ENCODE data around the gene NPAS3.

The NPAS3 gene

DNA sequence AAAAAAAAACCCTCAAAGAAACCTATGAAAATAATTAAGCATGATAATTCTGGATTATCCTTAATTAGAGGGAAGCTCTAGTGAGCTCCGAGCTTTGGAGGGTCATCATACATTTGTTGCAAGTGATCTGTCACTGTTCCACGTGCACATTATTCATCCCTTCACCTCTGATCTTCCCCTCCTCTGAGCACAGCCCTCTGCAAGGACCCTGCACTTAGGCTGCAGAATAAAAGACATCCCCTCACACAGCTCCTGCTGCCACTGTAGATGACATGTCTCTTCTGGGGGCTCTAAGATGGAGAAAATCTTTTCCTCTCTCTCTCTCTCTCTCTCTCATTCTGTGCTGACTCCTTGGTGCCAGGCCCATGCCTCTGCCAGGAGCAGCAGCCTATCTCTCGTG is 711.8 kb downstream of the NPAS3 start:
- H3K27ac ChIP-seq (ENCODE audit: low read length) = no peak overlapping the region
- no peak overlapping the region for H3K9ac ChIP-seq (ENCODE audit: low read length)
- TF ChIP-seq EZH2phosphoT487 (IDR thresholded peaks at IDR 0.05; ENCODE audit: low read depth) = no peak
- TF ChIP-seq, protein P1, sequence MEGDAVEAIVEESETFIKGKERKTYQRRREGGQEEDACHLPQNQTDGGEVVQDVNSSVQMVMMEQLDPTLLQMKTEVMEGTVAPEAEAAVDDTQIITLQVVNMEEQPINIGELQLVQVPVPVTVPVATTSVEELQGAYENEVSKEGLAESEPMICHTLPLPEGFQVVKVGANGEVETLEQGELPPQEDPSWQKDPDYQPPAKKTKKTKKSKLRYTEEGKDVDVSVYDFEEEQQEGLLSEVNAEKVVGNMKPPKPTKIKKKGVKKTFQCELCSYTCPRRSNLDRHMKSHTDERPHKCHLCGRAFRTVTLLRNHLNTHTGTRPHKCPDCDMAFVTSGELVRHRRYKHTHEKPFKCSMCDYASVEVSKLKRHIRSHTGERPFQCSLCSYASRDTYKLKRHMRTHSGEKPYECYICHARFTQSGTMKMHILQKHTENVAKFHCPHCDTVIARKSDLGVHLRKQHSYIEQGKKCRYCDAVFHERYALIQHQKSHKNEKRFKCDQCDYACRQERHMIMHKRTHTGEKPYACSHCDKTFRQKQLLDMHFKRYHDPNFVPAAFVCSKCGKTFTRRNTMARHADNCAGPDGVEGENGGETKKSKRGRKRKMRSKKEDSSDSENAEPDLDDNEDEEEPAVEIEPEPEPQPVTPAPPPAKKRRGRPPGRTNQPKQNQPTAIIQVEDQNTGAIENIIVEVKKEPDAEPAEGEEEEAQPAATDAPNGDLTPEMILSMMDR (IDR thresholded peaks at IDR 0.05; ENCODE audit: low read depth, low read length) = no peak
- H4K20me1 ChIP-seq (ENCODE audit: insufficient read depth, low read length) = no peaks in the 10 kb centered on the region
- H3K79me2 ChIP-seq (ENCODE audit: low read length) = no peaks in the 10 kb centered on the region
- peaks cover 3% of the 10 kb centered on the region for H3K4me1 ChIP-seq (ENCODE audit: low read length)
- no peaks in the 10 kb centered on the region for H3K36me3 ChIP-seq (replicated peaks; ENCODE audit: low read depth, low read length)
- H3K27me3 ChIP-seq (ENCODE audit: low read depth, low read length) = no peaks in the 10 kb centered on the region
- H3K4me3 ChIP-seq (ENCODE audit: low read length) = no peak overlapping the region
- H2AFZ ChIP-seq (ENCODE audit: low read depth, low read length) = no peak overlapping the region
- no peak overlapping the region for H3K4me2 ChIP-seq (ENCODE audit: low read length)
- no peaks in the 10 kb centered on the region for H3K9me3 ChIP-seq (ENCODE audit: insufficient read depth, low read length)

DNA sequence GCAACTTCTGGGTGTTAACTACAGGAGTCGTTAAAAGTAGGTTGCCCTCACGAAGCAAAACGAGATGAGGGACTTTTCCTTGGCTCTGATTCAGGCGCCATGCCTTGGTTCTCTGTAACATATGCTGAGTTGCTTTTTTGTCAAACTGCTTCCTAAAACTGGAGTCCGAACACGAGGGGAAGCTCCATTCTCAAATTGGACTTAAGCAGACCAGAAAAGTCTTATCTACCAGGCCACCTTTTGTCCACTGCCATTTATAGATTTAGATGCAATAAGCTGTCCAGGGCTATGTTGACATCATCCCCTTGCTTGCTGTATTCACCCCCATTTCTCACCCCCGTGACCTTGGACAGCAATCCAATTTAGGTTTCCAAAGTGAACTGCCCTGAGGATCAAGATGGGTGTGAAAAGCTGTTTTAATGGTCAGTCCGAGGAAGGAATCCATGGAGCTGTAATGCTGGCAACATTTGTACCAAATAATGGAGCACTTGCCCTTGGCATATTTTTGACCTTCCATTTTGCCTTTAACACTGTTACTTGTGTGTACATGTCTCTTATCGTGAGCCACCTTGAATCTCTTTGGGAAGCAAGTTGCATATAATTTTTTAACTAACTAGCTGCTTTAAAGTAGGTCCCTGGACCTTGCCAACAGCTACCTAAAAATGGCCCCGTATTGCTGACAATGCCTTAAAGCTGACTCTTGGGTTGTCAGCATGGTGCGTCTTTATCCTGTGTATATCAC is 714.1 kb downstream of the NPAS3 start:
- Histone ChIP-seq H3K4me1 (ENCODE audit: low read length) (no peaks in the 10 kb centered on the region), H3K4me3 (ENCODE audit: low read length) (no peak overlapping the region), H3K9ac (ENCODE audit: low read length) (no peak overlapping the region), H3K27ac (ENCODE audit: low read length) (no peak overlapping the region), H3K36me3 (replicated peaks; ENCODE audit: low read depth, low read length) (no peaks in the 10 kb centered on the region), H3K4me2 (ENCODE audit: low read length) (no peak overlapping the region), H3K9me3 (ENCODE audit: insufficient read depth, low read length) (no peaks in the 10 kb centered on the region), H3K27me3 (ENCODE audit: low read depth, low read length) (no peaks in the 10 kb centered on the region), H3K79me2 (ENCODE audit: low read length) (no peaks in the 10 kb centered on the region), H4K20me1 (ENCODE audit: insufficient read depth, low read length) (no peaks in the 10 kb centered on the region), H2AFZ (ENCODE audit: low read depth, low read length) (no peak overlapping the region)
- TF ChIP-seq, protein P1 (IDR thresholded peaks at IDR 0.05; ENCODE audit: low read depth, low read length) = no peak
- TF ChIP-seq EZH2phosphoT487 (IDR thresholded peaks at IDR 0.05; ENCODE audit: low read depth) = no peak

DNA sequence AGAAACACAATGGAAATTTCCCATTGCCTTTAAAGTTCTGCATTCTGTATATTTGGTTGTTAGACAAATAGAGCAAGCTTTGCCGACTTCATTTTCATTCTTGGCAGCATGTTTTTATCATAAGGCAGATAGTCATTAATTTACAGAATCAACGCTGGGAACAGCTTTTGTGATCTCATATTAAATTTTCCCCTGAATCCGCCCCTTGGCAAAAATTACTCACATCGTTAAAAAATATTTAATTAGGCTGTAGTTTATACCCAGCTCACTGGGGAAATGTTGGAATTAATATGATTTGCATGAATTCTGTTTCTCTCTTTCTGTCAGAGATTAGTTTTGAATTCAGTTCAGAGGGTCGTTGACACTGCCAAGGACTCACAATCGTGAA is 714.6 kb downstream of the NPAS3 start:
- H3K9ac ChIP-seq (ENCODE audit: low read length) = no peak overlapping the region
- H3K36me3 ChIP-seq (replicated peaks; ENCODE audit: low read depth, low read length) = no peaks in the 10 kb centered on the region
- no peak overlapping the region for H2AFZ ChIP-seq (ENCODE audit: low read depth, low read length)
- H3K4me2 ChIP-seq (ENCODE audit: low read length) = no peak overlapping the region
- H4K20me1 ChIP-seq (ENCODE audit: insufficient read depth, low read length) = no peaks in the 10 kb centered on the region
- H3K4me1 ChIP-seq (ENCODE audit: low read length) = no peaks in the 10 kb centered on the region
- H3K79me2 ChIP-seq (ENCODE audit: low read length) = no peaks in the 10 kb centered on the region
- H3K9me3 ChIP-seq (ENCODE audit: insufficient read depth, low read length) = no peaks in the 10 kb centered on the region
- no peak overlapping the region for H3K27ac ChIP-seq (ENCODE audit: low read length)
- H3K27me3 ChIP-seq (ENCODE audit: low read depth, low read length) = no peaks in the 10 kb centered on the region
- no peak overlapping the region for H3K4me3 ChIP-seq (ENCODE audit: low read length)
- TF ChIP-seq EZH2phosphoT487 (IDR thresholded peaks at IDR 0.05; ENCODE audit: low read depth) = no peak

DNA sequence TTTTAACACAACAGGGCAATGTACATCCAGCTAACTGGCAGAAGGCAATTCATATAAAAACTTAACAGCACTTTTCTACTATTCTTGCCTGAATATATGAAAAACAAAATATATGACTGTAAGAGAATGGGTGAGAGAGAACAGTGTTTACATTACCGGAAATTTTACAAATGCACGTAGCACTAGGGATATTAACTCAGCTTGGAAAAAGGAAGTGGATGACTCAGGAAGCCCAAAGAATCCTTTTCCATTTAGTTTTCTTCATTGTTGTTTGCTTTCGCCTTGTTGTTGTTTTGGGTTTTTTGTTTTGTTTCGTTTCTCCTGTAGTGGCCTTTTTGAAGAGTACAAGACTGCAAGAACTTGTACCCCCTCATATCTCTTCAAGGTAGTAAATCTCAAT is 716.7 kb downstream of the NPAS3 start:
- Histone ChIP-seq H3K9me3 (ENCODE audit: insufficient read depth, low read length) (no peaks in the 10 kb centered on the region), H3K9ac (ENCODE audit: low read length) (no peak overlapping the region), H3K4me1 (ENCODE audit: low read length) (no peaks in the 10 kb centered on the region), H3K79me2 (ENCODE audit: low read length) (no peaks in the 10 kb centered on the region), H4K20me1 (ENCODE audit: insufficient read depth, low read length) (no peaks in the 10 kb centered on the region), H3K4me2 (ENCODE audit: low read length) (no peak overlapping the region), H3K27me3 (ENCODE audit: low read depth, low read length) (no peaks in the 10 kb centered on the region), H3K36me3 (replicated peaks; ENCODE audit: low read depth, low read length) (no peaks in the 10 kb centered on the region), H3K27ac (ENCODE audit: low read length) (no peak overlapping the region), H3K4me3 (ENCODE audit: low read length) (no peak overlapping the region), H2AFZ (ENCODE audit: low read depth, low read length) (no peak overlapping the region)
- no peak for TF ChIP-seq EZH2phosphoT487 (IDR thresholded peaks at IDR 0.05; ENCODE audit: low read depth)

DNA sequence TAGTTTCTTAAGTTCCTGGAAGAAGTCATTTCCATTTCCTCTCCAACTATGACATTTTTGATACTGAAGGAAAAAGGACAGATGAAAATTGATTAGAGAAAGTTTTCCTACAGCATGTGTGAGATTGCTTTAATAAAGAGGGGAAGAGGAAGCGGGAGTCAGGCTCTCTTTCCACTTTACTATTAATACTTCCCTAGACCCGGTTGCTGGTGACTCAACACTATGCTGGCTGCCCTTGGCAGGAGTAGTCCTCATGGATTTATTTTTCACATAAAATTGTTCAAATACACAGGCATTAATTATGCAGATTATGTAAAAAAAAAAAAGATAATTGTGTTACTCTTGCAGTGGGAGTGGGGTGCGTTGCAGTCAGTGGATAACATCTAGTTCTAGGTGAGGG is 718.8 kb downstream of the NPAS3 start:
- no peak for TF ChIP-seq EZH2phosphoT487 (IDR thresholded peaks at IDR 0.05; ENCODE audit: low read depth)
- TF ChIP-seq, protein P1 (IDR thresholded peaks at IDR 0.05; ENCODE audit: low read depth, low read length) = no peak
- Histone ChIP-seq H3K36me3 (replicated peaks; ENCODE audit: low read depth, low read length) (no peaks in the 10 kb centered on the region), H3K27ac (ENCODE audit: low read length) (no peak overlapping the region), H4K20me1 (ENCODE audit: insufficient read depth, low read length) (no peaks in the 10 kb centered on the region), H2AFZ (ENCODE audit: low read depth, low read length) (no peak overlapping the region), H3K4me2 (ENCODE audit: low read length) (no peak overlapping the region), H3K9me3 (ENCODE audit: insufficient read depth, low read length) (no peaks in the 10 kb centered on the region), H3K9ac (ENCODE audit: low read length) (no peak overlapping the region), H3K79me2 (ENCODE audit: low read length) (no peaks in the 10 kb centered on the region), H3K27me3 (ENCODE audit: low read depth, low read length) (no peaks in the 10 kb centered on the region), H3K4me1 (ENCODE audit: low read length) (no peaks in the 10 kb centered on the region), H3K4me3 (ENCODE audit: low read length) (no peak overlapping the region)

All from OCI-LY3 (cell line).